Upper lobe of left lung (tissue), 4 donors: ENCODE measurements around the gene GSTO1.

Experiments
- CTCF ChIP-seq, 6 experiments: fragments of 450-650 bp in 4 of 6; fragments of 200-600 bp in 2 of 6; sonication (generic) in 2 of 6; IDR thresholded peaks; one replicate each; pipeline ENCODE4 v1.5.1; 2016 to 2019; ENCODE audit warnings: antibody characterized with exemption in 6 of 6
- POLR2A ChIP-seq, 4 donors: fragments of 450-650 bp; IDR thresholded peaks; one replicate each; pipeline ENCODE4 v1.5.1; 2016 to 2017; ENCODE audit warnings: antibody characterized with exemption in 4 of 4, mild to moderate bottlenecking in 2 of 4
- POLR2AphosphoS5 ChIP-seq, 2 donors: sonication (generic); formaldehyde crosslinking; IDR thresholded peaks; one replicate each; pipeline ENCODE4 v1.5.1; 2017; ENCODE audit warnings: antibody characterized with exemption in 2 of 2

- TF ChIP-seq CTCF (IDR thresholded peaks at IDR 0.05) (no peak), POLR2A (IDR thresholded peaks at IDR 0.05) (no peak), POLR2AphosphoS5 (IDR thresholded peaks at IDR 0.05) (no peak)
Measured at GRCh38 chr10:104234934-104235333, 19.8 kb upstream of the GSTO1 start.
